Ishikawa (cell line): ENCODE results near the gene ATP2C2.

Source experiments
- CEBPB ChIP-seq: IDR thresholded peaks from 2 replicates; pipeline ENCODE4 v1.6.1; 2012
- CREB1 ChIP-seq: IDR thresholded peaks from 2 replicates; pipeline ENCODE4 v1.6.1; 2012; ENCODE audit warnings: low read depth
- EGR1 ChIP-seq: IDR thresholded peaks from 2 replicates; pipeline ENCODE4 v1.6.1; 2012
- EP300 ChIP-seq: IDR thresholded peaks from 2 replicates; pipeline ENCODE4 v1.6.1; 2012; ENCODE audit warnings: borderline replicate concordance
- FOXM1 ChIP-seq: IDR thresholded peaks from 2 replicates; pipeline ENCODE4 v1.6.1; 2012; ENCODE audit warnings: low read depth, borderline replicate concordance
- MAX ChIP-seq: IDR thresholded peaks from 2 replicates; pipeline ENCODE4 v1.6.1; 2012
- NFIC ChIP-seq: IDR thresholded peaks from 2 replicates; pipeline ENCODE4 v1.6.1; 2012
- RAD21 ChIP-seq: IDR thresholded peaks from 2 replicates; pipeline ENCODE4 v1.6.1; 2012; ENCODE audit warnings: low read depth
- REST ChIP-seq: IDR thresholded peaks from 2 replicates; pipeline ENCODE4 v1.6.1; 2012; ENCODE audit warnings: low read depth, mild to moderate bottlenecking
- TAF1 ChIP-seq: IDR thresholded peaks from 2 replicates; pipeline ENCODE4 v1.6.1; 2012; ENCODE audit warnings: low read depth, mild to moderate bottlenecking
- TCF12 ChIP-seq: IDR thresholded peaks from 2 replicates; pipeline ENCODE4 v1.6.1; 2012; ENCODE audit warnings: low read depth
- TEAD4 ChIP-seq: IDR thresholded peaks from 2 replicates; pipeline ENCODE4 v1.6.1; 2012
- USF1 ChIP-seq: IDR thresholded peaks from 2 replicates; pipeline ENCODE4 v1.6.1; 2012
- YY1 ChIP-seq: IDR thresholded peaks from 2 replicates; pipeline ENCODE4 v1.6.1; 2012; ENCODE audit warnings: low read depth
- ZBTB7A ChIP-seq: IDR thresholded peaks from 2 replicates; pipeline ENCODE4 v1.6.1; 2012; ENCODE audit warnings: low read depth

The ATP2C2 gene

GRCh38 chr16:84462296-84463210 lies 94.2 kb downstream of the ATP2C2 start:
- TF ChIP-seq EGR1: no peak
- no peak for TF ChIP-seq TAF1

- no peak for TF ChIP-seq CREB1
- TF ChIP-seq TAF1: no peak
- no peak for TF ChIP-seq USF1
- no peak for TF ChIP-seq CEBPB
Measured at GRCh38 chr16:84463221-84463620, 94.9 kb downstream of the ATP2C2 start.

GRCh38 chr16:84464116-84464515 lies 95.8 kb downstream of the ATP2C2 start:
- TF ChIP-seq CREB1 (no peak), EP300 (no peak), TAF1 (no peak), FOXM1 (no peak), ZBTB7A (no peak), EGR1 (no peak), TEAD4 (no peak), YY1 (no peak), MAX (no peak), USF1 (no peak)

GRCh38 chr16:84465154-84465553 lies 96.8 kb downstream of the ATP2C2 start:
- TF ChIP-seq RAD21 (no peak), TCF12 (no peak), NFIC (no peak), USF1 (no peak), EGR1 (no peak), MAX (no peak), CEBPB (no peak), TAF1 (no peak), FOXM1 (no peak), EP300 (no peak), ZBTB7A (no peak), REST (no peak), YY1 (no peak), CREB1 (no peak), TEAD4 (no peak)

- TF ChIP-seq CEBPB (no peak), CREB1 (no peak), EGR1 (no peak), REST (no peak), NFIC (no peak), MAX (no peak), ZBTB7A (no peak), TEAD4 (no peak)
Measured at GRCh38 chr16:84466692-84467091, 98.4 kb downstream of the ATP2C2 start.

- no peak for TF ChIP-seq NFIC
Measured at GRCh38 chr16:84467256-84467655, 98.9 kb downstream of the ATP2C2 start.
